Measurements from ENCODE around the gene KCNJ15.

- no peak for TF ChIP-seq CTCF (conservative IDR thresholded peaks at IDR 0.05 in 1 of 2, IDR thresholded peaks at IDR 0.05 in 1 of 2; ENCODE audit: low read depth in 1 of 2, low read length in 2 of 2)
- no peak for TF ChIP-seq EZH2 (IDR thresholded peaks at IDR 0.05; ENCODE audit: low read length, missing control alignments)
Observed at GRCh38 chr21:38266732-38267131, 9.9 kb downstream of the KCNJ15 start.
